GM12878 (cell line): ENCODE data around the gene DCAF6. TPM values are rescaled to one million over a fixed set of nuclear protein-coding genes. Genes with fewer than 3 reads are reported as not detected.

Experiments
- ATAC-seq: fragments of 200-7000 bp; cut with Tn5 transposase; 3 replicates; pipeline ENCODE4 v1.9.1; 2020; ENCODE audit warnings: mild to moderate bottlenecking, moderate library complexity
- BruUV-seq: library from RNA; stranded (reverse); fragments of 400-500 nt; replicated peaks from 2 replicates; lab custom pipeline; 2021; lab: Mats Ljungman, UMichigan
- CTCF ChIA-PET: fragments of 300-600 bp; sonication (Branson Sonifier 250); formaldehyde crosslinking; extraction: SDS; loops from one replicate; lab custom pipeline; 2021; ENCODE audit warnings: inconsistent platforms; lab: Yijun Ruan, JAX
- POLR2A ChIA-PET: fragments of 350-600 bp; formaldehyde crosslinking; extraction: SDS; loops from one replicate; lab custom pipeline; 2021; ENCODE audit warnings: inconsistent platforms; lab: Charles Lee
- RAD21 ChIA-PET: fragments of 300-600 bp; sonication (Branson Sonifier 250); formaldehyde crosslinking; loops from one replicate; lab custom pipeline; 2023; ENCODE audit warnings: antibody characterized with exemption; ENCODE audit not compliant: unreplicated experiment; lab: Charles Lee
- SMC1A ChIA-PET: fragments of 300-600 bp; sonication (Branson Sonifier 250); formaldehyde crosslinking; loops from one replicate; lab custom pipeline; 2023; ENCODE audit not compliant: unreplicated experiment, uncharacterized antibody; lab: Charles Lee
- DNase-seq: peaks from one replicate; pipeline ENCODE4 v3.0.0-alpha.2; 2011; ENCODE audit warnings: low read depth, low spot score
- FAIRE-seq: peaks from 3 replicates; lab custom pipeline; 2011; peaks lifted over from hg19 to GRCh38; lab: Jason Lieb, UNC
- H2AFZ ChIP-seq: 2 replicates; pipeline ENCODE4 v1.6.0; 2011; ENCODE audit warnings: low read depth, low read length, control low read depth; ENCODE audit not compliant: control insufficient read depth
- H3K27ac ChIP-seq: 2 replicates; pipeline ENCODE4 v1.5.1; 2011; ENCODE audit warnings: control low read depth; ENCODE audit not compliant: control insufficient read depth, insufficient read depth
- H3K27me3 ChIP-seq, 2 experiments: replicated peaks in 1 of 2; 2 replicates each; pipeline versions ENCODE4 v1.6.0 to v1.6.1; 2011; ENCODE audit warnings: low read length in 1 of 2; ENCODE audit not compliant: control insufficient read depth in 2 of 2, insufficient read depth in 2 of 2
- H3K36me3 ChIP-seq, 2 experiments: 2 replicates each; pipeline ENCODE4 v1.5.1; 2011; ENCODE audit warnings: low read length in 1 of 2; ENCODE audit not compliant: control insufficient read depth in 2 of 2, insufficient read depth in 2 of 2
- H3K4me1 ChIP-seq: 2 replicates; pipeline ENCODE4 v1.6.1; 2011; ENCODE audit warnings: mild to moderate bottlenecking, low read length, moderate library complexity, mixed read lengths; ENCODE audit not compliant: control insufficient read depth, insufficient read depth
- H3K4me2 ChIP-seq: 2 replicates; pipeline ENCODE4 v1.6.0; 2011; ENCODE audit warnings: control low read depth; ENCODE audit not compliant: control insufficient read depth, insufficient read depth
- H3K4me3 ChIP-seq: fragments of 200-600 bp; sonication (generic); 2 replicates; pipeline ENCODE4 v1.5.1; 2016
- H3K79me2 ChIP-seq: 2 replicates; pipeline ENCODE4 v1.6.0; 2011; ENCODE audit warnings: low read length; ENCODE audit not compliant: control insufficient read depth, insufficient read depth
- H3K9ac ChIP-seq: 2 replicates; pipeline ENCODE4 v1.8.0; 2011; ENCODE audit warnings: low read length, control low read depth, mixed read lengths; ENCODE audit not compliant: control insufficient read depth, insufficient read depth
- H3K9me3 ChIP-seq: replicated peaks from 3 replicates; pipeline ENCODE4 v1.5.1; 2011; ENCODE audit warnings: mild to moderate bottlenecking, low read length; ENCODE audit not compliant: control insufficient read depth, insufficient read depth
- H4K20me1 ChIP-seq: 2 replicates; pipeline ENCODE4 v1.6.0; 2011; ENCODE audit not compliant: control insufficient read depth, insufficient read depth
- EP300 ChIP-seq, 2 experiments: fragments of 150-350 bp in 1 of 2; IDR thresholded peaks; 2 replicates each; pipeline ENCODE4 v1.6.1; 2011 to 2012; ENCODE audit warnings: low read depth in 2 of 2, low read length in 2 of 2, borderline replicate concordance in 1 of 2, improper control_type of control experiment in 1 of 2, inconsistent platforms in 1 of 2; ENCODE audit not compliant: control insufficient read depth in 1 of 2
- MEF2B ChIP-seq: fragments of 450-650 bp; IDR thresholded peaks from 2 replicates; pipeline ENCODE4 v1.6.1; 2018; ENCODE audit warnings: mild to moderate bottlenecking, moderate library complexity; ENCODE audit not compliant: partially characterized antibody, poor library complexity, severe bottlenecking
- MTA2 ChIP-seq: fragments of 450-650 bp; IDR thresholded peaks from 2 replicates; pipeline ENCODE4 v1.6.1; 2016; ENCODE audit warnings: low read depth, mild to moderate bottlenecking, moderate library complexity
- MXI1 ChIP-seq: fragments of 150-350 bp; IDR thresholded peaks from 2 replicates; pipeline ENCODE4 v1.6.1; 2011; ENCODE audit warnings: low read depth, mild to moderate bottlenecking, inconsistent platforms, low read length, improper control_type of control experiment
- NFYB ChIP-seq: IDR thresholded peaks from 2 replicates; pipeline ENCODE4 v1.6.1; 2011; ENCODE audit warnings: low read depth, mild to moderate bottlenecking, low read length, improper control_type of control experiment, moderate library complexity; ENCODE audit not compliant: insufficient read depth
- POLR2AphosphoS5 ChIP-seq: IDR thresholded peaks from 2 replicates; pipeline ENCODE4 v1.6.1; 2011; ENCODE audit warnings: mild to moderate bottlenecking, low read length, inconsistent platforms
- POU2F2 ChIP-seq: IDR thresholded peaks from 3 replicates; pipeline ENCODE4 v1.6.1; 2011; ENCODE audit warnings: low read depth, mild to moderate bottlenecking, low read length, borderline replicate concordance
- RB1 ChIP-seq: fragments of 450-650 bp; formaldehyde crosslinking; IDR thresholded peaks from 2 replicates; pipeline ENCODE4 v1.6.1; 2017; ENCODE audit warnings: mild to moderate bottlenecking, borderline replicate concordance
- RUNX3 ChIP-seq: IDR thresholded peaks from 2 replicates; pipeline ENCODE4 v1.6.1; 2012; ENCODE audit warnings: low read length, inconsistent platforms
- SREBF2 ChIP-seq: IDR thresholded peaks from 2 replicates; pipeline ENCODE4 v1.6.1; 2012; ENCODE audit warnings: mild to moderate bottlenecking, low read length
- ZNF207 ChIP-seq: fragments of 450-650 bp; IDR thresholded peaks from 2 replicates; pipeline ENCODE4 v1.6.1; 2014; ENCODE audit warnings: antibody characterized with exemption, mild to moderate bottlenecking, borderline replicate concordance
- ZNF384 ChIP-seq: IDR thresholded peaks from 2 replicates; pipeline ENCODE4 v1.6.1; 2012; ENCODE audit warnings: low read depth, mild to moderate bottlenecking, low read length, improper control_type of control experiment, borderline replicate concordance
- WGBS: methylation state at CpG from one replicate; pipeline ENCODE4 v1.1.6; 2016; ENCODE audit warnings: low lambda C conversion rate; ENCODE audit not compliant: insufficient replicate concordance, insufficient coverage; ENCODE audit errors: missing lambda C conversion rate; 5-methylcytosine and 5-hydroxymethylcytosine counted together
- in situ Hi-C: fragments of 300-500 bp; cut with MboI; formaldehyde crosslinking; loops from 9 replicates; pipeline ENCODE4 v1.14.3; 2018; ENCODE audit warnings: mixed read lengths
- intact Hi-C: fragments of 100-400 bp; cut with micrococcal nuclease; formaldehyde crosslinking; loops from one replicate; pipeline ENCODE4 v1.14.2; 2022; ENCODE audit not compliant: unreplicated experiment
- polyA plus RNA-seq, 11 experiments: library from polyadenylated mRNA; depleted of rRNA in 4 of 11; unstranded in 6 of 11; stranded (reverse) in 5 of 11; fragments of >200 nt; fragmentation: Nextera tagmentation in 4 of 11; fragmentation: Illumina TruSeq in 1 of 11; extraction: Ambion mirVana in 4 of 11; extraction: Trizol in 1 of 11; gene quantifications; 1 replicate in 1 of 11; 2 replicates in 10 of 11; pipeline versions ENCODE4 v1.2.1 to v1.2.3, GENCODE V29; 2011 to 2016; ENCODE audit warnings: inconsistent platforms in 2 of 11, missing spikeins in 2 of 11, low read depth in 1 of 11
- total RNA-seq, 4 experiments: library from RNA; depleted of rRNA in 3 of 4; stranded (reverse); fragments of >200 nt in 3 of 4; fragmentation: Illumina TruSeq in 1 of 4; extraction: Trizol in 1 of 4; gene quantifications; 2 replicates each; pipeline versions ENCODE4 v1.2.1 to v1.2.3, GENCODE V29; 2013 to 2021
- TF ChIP-seq, protein P1 (sequence below): fragments of 450-650 bp; IDR thresholded peaks from 2 replicates; pipeline ENCODE4 v1.6.1; 2016; ENCODE audit warnings: mild to moderate bottlenecking
- TF ChIP-seq, protein P2 (sequence below): fragments of 450-650 bp; IDR thresholded peaks from 2 replicates; pipeline ENCODE4 v1.6.1; 2016; ENCODE audit warnings: mild to moderate bottlenecking, moderate library complexity, borderline replicate concordance

Gene DCAF6
- total and polyA plus RNA-seq, 10 of the 15 experiments (the other 5 are each of a cell fraction or from before 2014, with no cell fraction given), result 11.4 to 62.7 (median 33.0) TPM

DNA sequence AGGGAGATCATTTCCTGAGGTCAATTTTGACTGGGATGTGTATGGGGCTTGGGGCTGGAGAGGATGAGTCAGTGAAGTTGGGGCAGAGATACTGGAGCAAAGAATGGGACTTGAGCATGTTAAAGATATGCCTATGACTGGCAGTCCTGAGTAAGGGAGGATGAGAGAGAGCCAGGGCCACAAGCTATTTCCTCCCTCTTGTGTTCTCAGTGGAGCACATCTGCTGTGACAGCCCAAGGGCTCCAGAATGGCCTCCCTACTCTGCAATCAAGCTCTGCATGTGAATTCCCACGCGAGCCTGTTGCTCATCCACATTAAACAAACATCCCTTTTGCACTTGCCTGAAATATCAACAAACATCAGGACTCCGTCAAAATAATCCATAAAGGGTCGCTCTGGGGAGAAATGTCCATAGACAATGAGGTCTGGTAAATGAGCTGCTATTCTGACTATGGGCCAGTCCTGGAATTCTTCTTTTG lies 31.8 kb upstream of the DCAF6 start (continued):
- TF ChIP-seq MXI1 (no peak), RB1 (no peak), POLR2AphosphoS5 (no peak), RUNX3 (no peak), NFYB (no peak)
- TF ChIP-seq, protein P1, sequence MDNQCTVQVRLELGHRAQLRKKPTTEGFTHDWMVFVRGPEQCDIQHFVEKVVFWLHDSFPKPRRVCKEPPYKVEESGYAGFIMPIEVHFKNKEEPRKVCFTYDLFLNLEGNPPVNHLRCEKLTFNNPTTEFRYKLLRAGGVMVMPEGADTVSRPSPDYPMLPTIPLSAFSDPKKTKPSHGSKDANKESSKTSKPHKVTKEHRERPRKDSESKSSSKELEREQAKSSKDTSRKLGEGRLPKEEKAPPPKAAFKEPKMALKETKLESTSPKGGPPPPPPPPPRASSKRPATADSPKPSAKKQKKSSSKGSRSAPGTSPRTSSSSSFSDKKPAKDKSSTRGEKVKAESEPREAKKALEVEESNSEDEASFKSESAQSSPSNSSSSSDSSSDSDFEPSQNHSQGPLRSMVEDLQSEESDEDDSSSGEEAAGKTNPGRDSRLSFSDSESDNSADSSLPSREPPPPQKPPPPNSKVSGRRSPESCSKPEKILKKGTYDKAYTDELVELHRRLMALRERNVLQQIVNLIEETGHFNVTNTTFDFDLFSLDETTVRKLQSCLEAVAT, result no peak
- TF ChIP-seq, all 136 proteins: peak for 0

DNA sequence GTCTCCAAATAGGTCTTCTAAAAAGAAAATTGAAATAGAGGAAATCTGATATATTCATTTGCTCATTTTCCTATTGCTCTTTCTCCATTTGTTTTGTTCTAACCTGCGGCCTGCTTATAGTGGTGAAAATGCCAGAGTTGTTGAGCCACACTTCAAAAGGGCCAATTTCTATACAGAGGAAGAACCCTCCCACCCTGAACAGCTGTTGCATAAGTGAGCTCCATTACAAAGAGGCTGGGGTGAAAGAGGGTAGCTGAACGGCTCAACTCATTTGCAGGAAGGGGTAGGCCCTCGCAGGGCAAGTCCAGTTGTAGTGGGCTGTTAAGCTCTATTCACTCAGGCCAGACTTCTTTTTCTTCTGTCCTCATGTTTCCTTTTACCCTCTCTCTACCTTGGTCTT lies 31.3 kb upstream of the DCAF6 start:
- H3K9me3 ChIP-seq, result peaks cover 7% of the 10 kb centered on the region
- ChIA-PET SMC1A (interaction anchor here (0.9 to 1.6 kb wide), 3 partner anchors 10 to 33 kb away, joined by 3 to 9 read pairs (median 3); no protein-coding TSS in a partner anchor), CTCF (interaction anchor here (0.6 to 1.2 kb wide), 3 partner anchors 14 to 177 kb away, joined by 3 to 6 read pairs (median 3); no protein-coding TSS in a partner anchor), POLR2A (no interaction called here), RAD21 (no interaction called here)
- no peak overlapping the region for H2AFZ ChIP-seq
- in situ Hi-C loops, result no loop called here
- no peaks in the 10 kb centered on the region for H3K79me2 ChIP-seq
- H3K36me3 ChIP-seq, result no peaks in the 10 kb centered on the region
- no peak overlapping the region for H3K4me2 ChIP-seq
- no TSS peak for BruUV-seq
- no peaks in the 10 kb centered on the region for H3K27me3 ChIP-seq
- FAIRE-seq (no peak), DNase-seq (no peak), ATAC-seq (no peak)
- no peak overlapping the region for H3K4me3 ChIP-seq
- WGBS, result 63% methylated on average over 3 of the region's 3 CpGs
- no peaks in the 10 kb centered on the region for H3K4me1 ChIP-seq
- H3K9ac ChIP-seq, result no peak overlapping the region
- H3K27ac ChIP-seq, result no peak overlapping the region
- intact Hi-C loops, result no loop called here
- H4K20me1 ChIP-seq, result no peaks in the 10 kb centered on the region
- TF ChIP-seq, protein P2, sequence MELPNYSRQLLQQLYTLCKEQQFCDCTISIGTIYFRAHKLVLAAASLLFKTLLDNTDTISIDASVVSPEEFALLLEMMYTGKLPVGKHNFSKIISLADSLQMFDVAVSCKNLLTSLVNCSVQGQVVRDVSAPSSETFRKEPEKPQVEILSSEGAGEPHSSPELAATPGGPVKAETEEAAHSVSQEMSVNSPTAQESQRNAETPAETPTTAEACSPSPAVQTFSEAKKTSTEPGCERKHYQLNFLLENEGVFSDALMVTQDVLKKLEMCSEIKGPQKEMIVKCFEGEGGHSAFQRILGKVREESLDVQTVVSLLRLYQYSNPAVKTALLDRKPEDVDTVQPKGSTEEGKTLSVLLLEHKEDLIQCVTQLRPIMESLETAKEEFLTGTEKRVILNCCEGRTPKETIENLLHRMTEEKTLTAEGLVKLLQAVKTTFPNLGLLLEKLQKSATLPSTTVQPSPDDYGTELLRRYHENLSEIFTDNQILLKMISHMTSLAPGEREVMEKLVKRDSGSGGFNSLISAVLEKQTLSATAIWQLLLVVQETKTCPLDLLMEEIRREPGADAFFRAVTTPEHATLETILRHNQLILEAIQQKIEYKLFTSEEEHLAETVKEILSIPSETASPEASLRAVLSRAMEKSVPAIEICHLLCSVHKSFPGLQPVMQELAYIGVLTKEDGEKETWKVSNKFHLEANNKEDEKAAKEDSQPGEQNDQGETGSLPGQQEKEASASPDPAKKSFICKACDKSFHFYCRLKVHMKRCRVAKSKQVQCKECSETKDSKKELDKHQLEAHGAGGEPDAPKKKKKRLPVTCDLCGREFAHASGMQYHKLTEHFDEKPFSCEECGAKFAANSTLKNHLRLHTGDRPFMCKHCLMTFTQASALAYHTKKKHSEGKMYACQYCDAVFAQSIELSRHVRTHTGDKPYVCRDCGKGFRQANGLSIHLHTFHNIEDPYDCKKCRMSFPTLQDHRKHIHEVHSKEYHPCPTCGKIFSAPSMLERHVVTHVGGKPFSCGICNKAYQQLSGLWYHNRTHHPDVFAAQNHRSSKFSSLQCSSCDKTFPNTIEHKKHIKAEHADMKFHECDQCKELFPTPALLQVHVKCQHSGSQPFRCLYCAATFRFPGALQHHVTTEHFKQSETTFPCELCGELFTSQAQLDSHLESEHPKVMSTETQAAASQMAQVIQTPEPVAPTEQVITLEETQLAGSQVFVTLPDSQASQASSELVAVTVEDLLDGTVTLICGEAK, result no peak
- TF ChIP-seq ZNF207, result no peak
- TF ChIP-seq POU2F2, result no peak
- no peak for TF ChIP-seq SREBF2
- TF ChIP-seq ZNF384, result no peak
- no peak for TF ChIP-seq MEF2B
- TF ChIP-seq NFYB, result no peak
- TF ChIP-seq EP300 (IDR thresholded peaks at IDR 0.05; ENCODE audit: borderline replicate concordance in 1 of 2, control insufficient read depth in 1 of 2, low read depth in 2 of 2, low read length in 2 of 2), result no peak
- no peak for TF ChIP-seq MTA2
